ENCODE results near the gene ABI1.
"Not testable (repeated sequence)": the region's sequence is repeated elsewhere in the genome, so short reads cannot be mapped to it uniquely, and the experiment has no call there.

The ABI1 gene

DNA sequence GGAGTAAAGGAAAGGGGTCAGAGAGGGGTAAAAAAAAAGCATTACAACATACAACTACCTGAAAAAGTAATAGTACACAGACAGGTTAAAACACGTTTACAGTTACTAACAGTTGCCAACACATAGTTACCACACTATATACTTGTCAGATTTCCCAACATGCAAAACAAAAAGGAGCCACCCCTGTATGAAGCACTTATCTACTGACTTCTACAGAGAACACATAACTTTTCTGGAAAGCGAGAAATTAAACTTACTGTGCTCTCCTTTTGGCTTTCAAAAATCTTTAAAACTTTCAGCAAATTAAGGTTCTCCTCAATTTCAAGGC is 2.1 kb downstream of the ABI1 start:
- TF ChIP-seq, protein P1, sequence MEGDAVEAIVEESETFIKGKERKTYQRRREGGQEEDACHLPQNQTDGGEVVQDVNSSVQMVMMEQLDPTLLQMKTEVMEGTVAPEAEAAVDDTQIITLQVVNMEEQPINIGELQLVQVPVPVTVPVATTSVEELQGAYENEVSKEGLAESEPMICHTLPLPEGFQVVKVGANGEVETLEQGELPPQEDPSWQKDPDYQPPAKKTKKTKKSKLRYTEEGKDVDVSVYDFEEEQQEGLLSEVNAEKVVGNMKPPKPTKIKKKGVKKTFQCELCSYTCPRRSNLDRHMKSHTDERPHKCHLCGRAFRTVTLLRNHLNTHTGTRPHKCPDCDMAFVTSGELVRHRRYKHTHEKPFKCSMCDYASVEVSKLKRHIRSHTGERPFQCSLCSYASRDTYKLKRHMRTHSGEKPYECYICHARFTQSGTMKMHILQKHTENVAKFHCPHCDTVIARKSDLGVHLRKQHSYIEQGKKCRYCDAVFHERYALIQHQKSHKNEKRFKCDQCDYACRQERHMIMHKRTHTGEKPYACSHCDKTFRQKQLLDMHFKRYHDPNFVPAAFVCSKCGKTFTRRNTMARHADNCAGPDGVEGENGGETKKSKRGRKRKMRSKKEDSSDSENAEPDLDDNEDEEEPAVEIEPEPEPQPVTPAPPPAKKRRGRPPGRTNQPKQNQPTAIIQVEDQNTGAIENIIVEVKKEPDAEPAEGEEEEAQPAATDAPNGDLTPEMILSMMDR (IDR thresholded peaks at IDR 0.05; ENCODE audit: low read length), result no peak
- TF ChIP-seq EZH2phosphoT487 (IDR thresholded peaks at IDR 0.05; ENCODE audit: low read length) (no peak), EZH2 (optimal IDR thresholded peaks at IDR 0.05; ENCODE audit: low read depth, low read length) (no peak)
- Histone ChIP-seq H3K9ac (ENCODE audit: low read length) (peak overlapping the region; percentile 89; the same call in 1 of the 2 replicates), H3K9me3 (replicated peaks; ENCODE audit: insufficient read depth, low read length) (peaks cover 4% of the 10 kb centered on the region; the same call in 1 of the 2 replicates), H3K27ac (ENCODE audit: low read length) (peak overlapping the region; percentile 95; the same call in 1 of the 2 replicates), H3K4me1 (ENCODE audit: low read length) (peaks cover 13% of the 10 kb centered on the region), H4K20me1 (ENCODE audit: insufficient read depth, low read length) (peaks cover 31% of the 10 kb centered on the region), H3K9me2 (replicated peaks; ENCODE audit: insufficient read depth, low read length) (no peaks in the 10 kb centered on the region), H3K79me2 (ENCODE audit: low read length) (peaks cover 71% of the 10 kb centered on the region), H3K27me3 (replicated peaks; ENCODE audit: insufficient read depth, low read length) (no peaks in the 10 kb centered on the region), H3K36me3 (replicated peaks; ENCODE audit: insufficient read depth, low read length) (no peaks in the 10 kb centered on the region), H3K4me3 (ENCODE audit: low read length) (peak overlapping the region; percentile 92), H2AFZ (ENCODE audit: low read length) (no peak overlapping the region), H3F3A (ENCODE audit: insufficient read depth, low read length) (peaks cover 30% of the 10 kb centered on the region), H3K4me2 (ENCODE audit: low read depth, low read length) (peak overlapping the region; percentile 46)
- DNase-seq, result peak; percentile 9

DNA sequence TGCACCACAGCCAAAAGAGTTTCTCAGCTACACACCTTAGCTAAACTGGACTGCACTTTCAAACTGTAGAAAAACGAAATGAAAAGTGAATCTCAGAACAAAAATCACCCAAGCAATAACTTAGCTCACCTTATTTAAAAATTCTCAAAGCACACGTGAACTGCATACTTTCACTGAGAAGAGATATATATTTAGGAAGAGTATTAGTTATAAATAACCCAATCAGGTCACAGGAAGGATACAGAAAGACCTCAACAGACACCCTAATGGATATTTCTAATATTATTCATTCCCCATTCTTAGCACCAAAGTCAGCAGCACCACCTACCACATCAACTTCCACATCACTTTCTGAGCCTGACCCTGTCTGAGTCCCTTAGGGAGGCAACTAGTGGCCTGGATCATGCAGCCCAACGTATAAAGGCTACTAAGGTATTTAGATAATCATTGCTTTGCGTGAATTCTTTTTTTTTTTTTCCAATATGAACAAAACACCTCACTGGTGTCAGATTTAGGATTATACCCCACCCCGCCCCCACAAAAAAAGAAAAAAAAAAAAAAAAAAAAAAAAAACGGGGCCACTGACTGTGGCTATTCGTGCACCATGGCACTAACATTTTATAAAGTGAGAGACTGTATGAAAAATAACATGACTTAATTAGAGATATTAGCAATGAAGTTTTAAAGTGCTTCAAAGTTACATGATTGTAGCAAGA is 2.6 kb downstream of the ABI1 start:
- H3K9me3 ChIP-seq (replicated peaks; ENCODE audit: insufficient read depth, low read length), result peaks cover 4% of the 10 kb centered on the region; the same call in 1 of the 2 replicates
- no peaks in the 10 kb centered on the region for H3K36me3 ChIP-seq (replicated peaks; ENCODE audit: insufficient read depth, low read length)
- H3K79me2 ChIP-seq (ENCODE audit: low read length), result peaks cover 76% of the 10 kb centered on the region
- peak overlapping the region; percentile 46 for H3K4me2 ChIP-seq (ENCODE audit: low read depth, low read length)
- H3K27ac ChIP-seq (ENCODE audit: low read length), result peak overlapping the region; percentile 95; the same call in 1 of the 2 replicates
- H3K4me3 ChIP-seq (ENCODE audit: low read length), result peak overlapping the region; percentile 92
- peaks cover 33% of the 10 kb centered on the region for H4K20me1 ChIP-seq (ENCODE audit: insufficient read depth, low read length)
- H2AFZ ChIP-seq (ENCODE audit: low read length), result no peak overlapping the region
- H3K9ac ChIP-seq (ENCODE audit: low read length), result peak overlapping the region; percentile 89; the same call in 1 of the 2 replicates
- TF ChIP-seq, protein P1 (IDR thresholded peaks at IDR 0.05; ENCODE audit: low read length), result peak; percentile 8; the same call in 1 of the 2 replicates
- no peak for TF ChIP-seq EZH2phosphoT487 (IDR thresholded peaks at IDR 0.05; ENCODE audit: low read length)
- TF ChIP-seq EZH2 (optimal IDR thresholded peaks at IDR 0.05; ENCODE audit: low read depth, low read length), result no peak
- peaks cover 30% of the 10 kb centered on the region for H3F3A ChIP-seq (ENCODE audit: insufficient read depth, low read length)
- H3K9me2 ChIP-seq (replicated peaks; ENCODE audit: insufficient read depth, low read length), result no peaks in the 10 kb centered on the region
- no peaks in the 10 kb centered on the region for H3K27me3 ChIP-seq (replicated peaks; ENCODE audit: insufficient read depth, low read length)
- H3K4me1 ChIP-seq (ENCODE audit: low read length), result peaks cover 13% of the 10 kb centered on the region
- peak; percentile 47 for DNase-seq

DNA sequence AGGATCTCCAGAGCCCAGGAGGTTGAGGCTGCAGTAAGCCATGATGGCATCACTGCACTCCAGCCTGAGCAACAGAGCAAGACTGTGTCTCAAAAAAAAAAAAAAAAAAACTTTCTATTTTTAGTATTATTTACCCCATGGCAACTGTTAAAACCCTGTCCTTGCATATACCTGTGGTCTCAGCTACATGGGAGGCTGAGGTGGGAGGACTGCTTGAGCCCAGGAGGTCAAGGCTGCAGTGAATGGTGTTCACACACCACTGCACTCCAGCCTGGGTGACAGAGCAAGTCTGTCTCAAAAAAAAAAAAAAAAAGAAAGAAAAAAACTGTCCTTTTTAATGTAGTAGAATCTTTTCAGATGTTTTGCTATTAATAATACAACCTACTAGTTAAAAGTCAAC is 3.2 kb downstream of the ABI1 start:
- peak overlapping the region; percentile 92 for H3K4me3 ChIP-seq (ENCODE audit: low read length)
- not testable (repeated sequence) for DNase-seq; H3K27me3 ChIP-seq (replicated peaks; ENCODE audit: insufficient read depth, low read length); H3K9me2 ChIP-seq (replicated peaks; ENCODE audit: insufficient read depth, low read length); H3K36me3 ChIP-seq (replicated peaks; ENCODE audit: insufficient read depth, low read length); H3K9me3 ChIP-seq (replicated peaks; ENCODE audit: insufficient read depth, low read length); H3K9ac ChIP-seq (ENCODE audit: low read length); H2AFZ ChIP-seq (ENCODE audit: low read length)
- H3K27ac ChIP-seq (ENCODE audit: low read length), result peak overlapping the region; percentile 44; the same call in 1 of the 2 replicates
- H3F3A ChIP-seq (ENCODE audit: insufficient read depth, low read length), result peaks cover 30% of the 10 kb centered on the region
- peaks cover 82% of the 10 kb centered on the region for H3K79me2 ChIP-seq (ENCODE audit: low read length)
- H3K4me1 ChIP-seq (ENCODE audit: low read length), result peaks cover 13% of the 10 kb centered on the region
- peaks cover 33% of the 10 kb centered on the region for H4K20me1 ChIP-seq (ENCODE audit: insufficient read depth, low read length)
- H3K4me2 ChIP-seq (ENCODE audit: low read depth, low read length), result peak overlapping the region; percentile 46

DNA sequence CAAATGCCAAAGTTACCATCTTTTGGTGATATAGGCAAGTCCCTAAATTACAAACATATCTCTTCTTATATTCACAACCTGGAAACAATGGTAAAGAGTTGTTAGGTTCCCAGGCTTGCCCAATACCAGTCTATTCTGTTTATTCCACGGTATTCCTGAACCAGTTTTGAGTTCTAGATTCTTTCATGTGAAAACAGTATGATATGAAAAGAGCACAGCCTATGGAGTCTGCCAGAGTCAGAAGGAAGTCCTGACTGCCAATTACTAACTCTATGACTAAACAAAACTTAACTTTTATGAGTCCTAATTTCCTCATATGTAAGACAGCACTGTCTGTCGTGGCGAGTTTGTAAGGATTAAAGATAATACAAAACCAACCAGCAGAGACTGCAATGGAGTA is 5.6 kb downstream of the ABI1 start:
- Histone ChIP-seq H3K79me2 (ENCODE audit: low read length) (peaks cover 100% of the 10 kb centered on the region), H3F3A (ENCODE audit: insufficient read depth, low read length) (peaks cover 24% of the 10 kb centered on the region), H3K4me2 (ENCODE audit: low read depth, low read length) (no peak overlapping the region), H3K27me3 (replicated peaks; ENCODE audit: insufficient read depth, low read length) (no peaks in the 10 kb centered on the region), H3K9ac (ENCODE audit: low read length) (no peak overlapping the region), H2AFZ (ENCODE audit: low read length) (no peak overlapping the region), H3K36me3 (replicated peaks; ENCODE audit: insufficient read depth, low read length) (no peaks in the 10 kb centered on the region), H3K4me3 (ENCODE audit: low read length) (no peak overlapping the region), H3K4me1 (ENCODE audit: low read length) (peaks cover 11% of the 10 kb centered on the region), H3K9me2 (replicated peaks; ENCODE audit: insufficient read depth, low read length) (no peaks in the 10 kb centered on the region), H3K9me3 (replicated peaks; ENCODE audit: insufficient read depth, low read length) (peaks cover 4% of the 10 kb centered on the region; the same call in 1 of the 2 replicates), H4K20me1 (ENCODE audit: insufficient read depth, low read length) (peaks cover 37% of the 10 kb centered on the region), H3K27ac (ENCODE audit: low read length) (no peak overlapping the region)
- no peak for DNase-seq
- TF ChIP-seq EZH2 (optimal IDR thresholded peaks at IDR 0.05; ENCODE audit: low read depth, low read length) (no peak), EZH2phosphoT487 (IDR thresholded peaks at IDR 0.05; ENCODE audit: low read length) (no peak)
- TF ChIP-seq, protein P1 (IDR thresholded peaks at IDR 0.05; ENCODE audit: low read length), result no peak
